Superior temporal gyrus (tissue), 1 donor: ENCODE results near the gene METTL13.

Experiments
- DNase-seq: peaks from one replicate; pipeline ENCODE4 v3.0.0-alpha.2; 2016; ENCODE audit errors: extremely low spot score

Gene METTL13

GRCh38 chr1:171803045-171803444, 21.6 kb downstream of the METTL13 start:
- DNase-seq = no peak

GRCh38 chr1:171803461-171804022, 22.1 kb downstream of the METTL13 start:
- no peak for DNase-seq

- DNase-seq = peak; percentile 49
These were observed 24.1 kb downstream of the METTL13 start for GRCh38 chr1:171805395-171806115.

- DNase-seq = no peak
These were observed 26.1 kb downstream of the METTL13 start for GRCh38 chr1:171807556-171807955.

GRCh38 chr1:171809834-171810233, 28.4 kb downstream of the METTL13 start:
- DNase-seq = no peak

- DNase-seq = no peak
These were observed 30.2 kb downstream of the METTL13 start for GRCh38 chr1:171811672-171812071.

GRCh38 chr1:171814692-171815091, 33.2 kb downstream of the METTL13 start:
- no peak for DNase-seq

GRCh38 chr1:171816300-171816901, 34.9 kb downstream of the METTL13 start:
- no peak for DNase-seq

GRCh38 chr1:171817511-171818265, 36.2 kb downstream of the METTL13 start:
- peak; percentile 67 for DNase-seq

GRCh38 chr1:171819946-171820345, 38.5 kb downstream of the METTL13 start:
- peak; percentile 76 for DNase-seq

- no peak for DNase-seq
These were observed 45.5 kb downstream of the METTL13 start for GRCh38 chr1:171826973-171827372.

GRCh38 chr1:171828794-171829193, 47.3 kb downstream of the METTL13 start:
- no peak for DNase-seq

- DNase-seq = no peak
These were observed 51.8 kb downstream of the METTL13 start for GRCh38 chr1:171833091-171833825.

- DNase-seq = no peak
These were observed 53.4 kb downstream of the METTL13 start for GRCh38 chr1:171834821-171835220.

- DNase-seq = no peak
These were observed 54.4 kb downstream of the METTL13 start for GRCh38 chr1:171835891-171836290.

GRCh38 chr1:171841050-171841910, 59.8 kb downstream of the METTL13 start, which contains the start of gene DNM3:
Gene DNM3 (plus strand): TSS chr1:171841498. CDS start chr1:171841657, 159 bp downstream.
- DNase-seq = peak; percentile 94

- no peak for DNase-seq
These were observed 60.7 kb downstream of the METTL13 start for GRCh38 chr1:171841931-171842761.

GRCh38 chr1:171844381-171844780, 62.9 kb downstream of the METTL13 start:
- DNase-seq = peak; percentile 66

GRCh38 chr1:171845998-171846397, 64.5 kb downstream of the METTL13 start:
- no peak for DNase-seq
